CD4-positive, alpha-beta T cell treated with Interleukin-4 for 4 hours (primary cell): ENCODE measurements around the gene VPS54.
A peak's percentile ranks its signal among the peaks of the same experiment; 100 is the strongest.
"Not testable (repeated sequence)": the region's sequence is repeated elsewhere in the genome, so short reads cannot be mapped to it uniquely, and the experiment has no call there.

Source experiments
- DNase-seq: peaks from one replicate; pipeline ENCODE4 v3.0.0-alpha.2; 2020

The VPS54 gene

GRCh38 chr2:63993130-63993584 is 26.1 kb downstream of the VPS54 start:
- not testable (repeated sequence) for DNase-seq

- no peak for DNase-seq
These were observed 27.1 kb downstream of the VPS54 start for GRCh38 chr2:63992061-63992685.

GRCh38 chr2:63991173-63991999 is 27.8 kb downstream of the VPS54 start:
- not testable (repeated sequence) for DNase-seq

- DNase-seq, result no peak
These were observed 29.2 kb downstream of the VPS54 start for GRCh38 chr2:63990072-63990471.

GRCh38 chr2:63988842-63989436 is 30.3 kb downstream of the VPS54 start:
- not testable (repeated sequence) for DNase-seq

GRCh38 chr2:63984606-63985359 is 34.4 kb downstream of the VPS54 start:
- DNase-seq, result no peak

- no peak for DNase-seq
These were observed 35.1 kb downstream of the VPS54 start for GRCh38 chr2:63983986-63984605.

- DNase-seq, result no peak
These were observed 36.9 kb downstream of the VPS54 start for GRCh38 chr2:63982335-63982734.

GRCh38 chr2:63981702-63982103 is 37.5 kb downstream of the VPS54 start:
- DNase-seq, result no peak

GRCh38 chr2:63980794-63981193 is 38.4 kb downstream of the VPS54 start:
- no peak for DNase-seq

- DNase-seq, result peak; percentile 30
These were observed 41.3 kb downstream of the VPS54 start for GRCh38 chr2:63977904-63978303.

- no peak for DNase-seq
These were observed 43.1 kb downstream of the VPS54 start for GRCh38 chr2:63976125-63976510.

GRCh38 chr2:63975437-63976124 is 43.6 kb downstream of the VPS54 start:
- no peak for DNase-seq

- DNase-seq, result not testable (repeated sequence)
These were observed 44.2 kb downstream of the VPS54 start for GRCh38 chr2:63975036-63975435.

GRCh38 chr2:63962186-63962585 is 57.0 kb downstream of the VPS54 start:
- DNase-seq, result no peak

GRCh38 chr2:63950414-63950813 is 68.8 kb downstream of the VPS54 start:
- DNase-seq, result no peak

GRCh38 chr2:63942788-63943187 is 76.4 kb downstream of the VPS54 start:
- DNase-seq, result no peak

- not testable (repeated sequence) for DNase-seq
These were observed 87.1 kb downstream of the VPS54 start for GRCh38 chr2:63932104-63932503.

- no peak for DNase-seq
These were observed 92.4 kb downstream of the VPS54 start for GRCh38 chr2:63926815-63927214.

- no peak for DNase-seq
These were observed 104.9 kb downstream of the VPS54 start for GRCh38 chr2:63914311-63914710.

GRCh38 chr2:63903003-63903402 is 116.2 kb downstream of the VPS54 start:
- DNase-seq, result no peak

- no peak for DNase-seq
These were observed 117.1 kb downstream of the VPS54 start for GRCh38 chr2:63902149-63902548.
